Large intestine (tissue), 3 donors: ENCODE results near the gene FOXP1. TPM values are rescaled to one million over a fixed set of nuclear protein-coding genes. Genes with fewer than 3 reads are reported as not detected.
"Not testable (repeated sequence)": the region's sequence is repeated elsewhere in the genome, so short reads cannot be mapped to it uniquely, and the experiment has no call there.

Experiments
- DNase-seq, 2 donors: peaks; one replicate each; pipeline versions ENCODE4 v3.0.0 to v3.0.0-alpha.2; 2013
- H3K27ac ChIP-seq: one replicate; pipeline ENCODE4 v1.5.1; 2013; ENCODE audit warnings: low read length
- H3K27me3 ChIP-seq: 2 replicates; pipeline ENCODE4 v1.6.1; 2013; ENCODE audit warnings: low read length; ENCODE audit not compliant: control insufficient read depth, insufficient read depth
- H3K36me3 ChIP-seq: 2 replicates; pipeline ENCODE4 v1.6.1; 2013; ENCODE audit warnings: low read length; ENCODE audit not compliant: control insufficient read depth, insufficient read depth
- H3K4me1 ChIP-seq: one replicate; pipeline ENCODE4 v1.6.1; 2013; ENCODE audit warnings: low read length; ENCODE audit not compliant: control insufficient read depth, insufficient read depth
- H3K4me3 ChIP-seq: one replicate; pipeline ENCODE4 v1.5.1; 2013; ENCODE audit warnings: low read length
- H3K9me3 ChIP-seq: one replicate; pipeline ENCODE4 v1.6.1; 2013; ENCODE audit warnings: mild to moderate bottlenecking, low read depth, low read length, moderate library complexity; ENCODE audit not compliant: control insufficient read depth
- WGBS: methylation state at CpG from one replicate; pipeline ENCODE4 v1.1.5; 2013; ENCODE audit warnings: low lambda C conversion rate; ENCODE audit not compliant: insufficient coverage; 5-methylcytosine and 5-hydroxymethylcytosine counted together
- polyA plus RNA-seq: library from polyadenylated mRNA; unstranded; fragments of 120-200 nt; gene quantifications from one replicate; pipeline ENCODE4 v1.2.1, GENCODE V29; 2013

FOXP1 gene
- polyA plus RNA-seq, 1 donor: 64.1 TPM

GRCh38 chr3:71328926-71329325 is 254.6 kb downstream of the FOXP1 start:
- Histone ChIP-seq H3K27me3 (no peaks in the 10 kb centered on the region), H3K4me3 (no peak overlapping the region), H3K4me1 (peaks cover 22% of the 10 kb centered on the region), H3K9me3 (peaks cover 8% of the 10 kb centered on the region), H3K27ac (peak overlapping the region; percentile 16), H3K36me3 (peaks cover 3% of the 10 kb centered on the region)
- DNase-seq: peak in 1 of 2 donors; percentile 81
- WGBS: no CpG with 5 or more reads among the region's 8 CpGs

- H3K4me1 ChIP-seq: peaks cover 22% of the 10 kb centered on the region
- peaks cover 8% of the 10 kb centered on the region for H3K9me3 ChIP-seq
- peaks cover 3% of the 10 kb centered on the region for H3K36me3 ChIP-seq
- WGBS: 84% methylated on average over 3 of the region's 4 CpGs
- H3K27ac ChIP-seq: peak overlapping the region; percentile 16
- no peak for DNase-seq
- no peaks in the 10 kb centered on the region for H3K27me3 ChIP-seq
- no peak overlapping the region for H3K4me3 ChIP-seq
Measured at GRCh38 chr3:71327936-71328335, 255.6 kb downstream of the FOXP1 start.

GRCh38 chr3:71325715-71326114 is 257.8 kb downstream of the FOXP1 start:
- DNase-seq: peak in 1 of 2 donors; percentile 69
- Histone ChIP-seq H3K4me1 (peaks cover 22% of the 10 kb centered on the region), H3K27me3 (no peaks in the 10 kb centered on the region), H3K9me3 (peaks cover under 1% of the 10 kb centered on the region), H3K4me3 (no peak overlapping the region), H3K36me3 (peaks cover 3% of the 10 kb centered on the region), H3K27ac (peak overlapping the region; percentile 76)
- 10% methylated on average over 2 of the region's 3 CpGs for WGBS

- H3K27ac ChIP-seq, DNase-seq, H3K27me3 ChIP-seq, H3K4me3 ChIP-seq, H3K36me3 ChIP-seq, H3K9me3 ChIP-seq: not testable (repeated sequence)
- WGBS: 100% methylated on average over 1 of the region's 5 CpGs
- H3K4me1 ChIP-seq: peaks cover 28% of the 10 kb centered on the region
Measured at GRCh38 chr3:71324224-71324623, 259.3 kb downstream of the FOXP1 start.

- Histone ChIP-seq H3K9me3 (no peaks in the 10 kb centered on the region), H3K27me3 (no peaks in the 10 kb centered on the region), H3K36me3 (peaks cover 3% of the 10 kb centered on the region), H3K4me3 (no peak overlapping the region), H3K27ac (no peak overlapping the region), H3K4me1 (peaks cover 31% of the 10 kb centered on the region)
- WGBS: 56% methylated on average over 2 of the region's 5 CpGs
- no peak for DNase-seq
Measured at GRCh38 chr3:71323558-71323957, 260.0 kb downstream of the FOXP1 start.

GRCh38 chr3:71322154-71322553 is 261.4 kb downstream of the FOXP1 start:
- H3K27ac ChIP-seq: no peak overlapping the region
- no peaks in the 10 kb centered on the region for H3K27me3 ChIP-seq

GRCh38 chr3:71319771-71320170 is 263.8 kb downstream of the FOXP1 start:
- WGBS: 100% methylated on average over 2 of the region's 6 CpGs
- peaks cover 44% of the 10 kb centered on the region for H3K4me1 ChIP-seq
- H3K36me3 ChIP-seq: no peaks in the 10 kb centered on the region
- H3K27me3 ChIP-seq: no peaks in the 10 kb centered on the region
- no peaks in the 10 kb centered on the region for H3K9me3 ChIP-seq
- no peak overlapping the region for H3K4me3 ChIP-seq
- DNase-seq: no peak
- peak overlapping the region; percentile 80 for H3K27ac ChIP-seq

More at GRCh38 chr3:71322154-71322553, 261.4 kb downstream of the FOXP1 start:
- H3K4me3 ChIP-seq: no peak overlapping the region
- H3K36me3 ChIP-seq: no peaks in the 10 kb centered on the region
- H3K9me3 ChIP-seq: no peaks in the 10 kb centered on the region
- WGBS: 100% methylated on average over 1 of the region's 1 CpG
- DNase-seq: no peak
- H3K4me1 ChIP-seq: peaks cover 38% of the 10 kb centered on the region

GRCh38 chr3:71318458-71318827 is 265.1 kb downstream of the FOXP1 start:
- Histone ChIP-seq H3K27me3 (no peaks in the 10 kb centered on the region), H3K4me3 (no peak overlapping the region), H3K4me1 (peaks cover 46% of the 10 kb centered on the region), H3K9me3 (no peaks in the 10 kb centered on the region), H3K36me3 (no peaks in the 10 kb centered on the region), H3K27ac (peak overlapping the region; percentile 80)
- WGBS: 0% methylated on average over 1 of the region's 3 CpGs
- DNase-seq: peak in 1 of 2 donors; percentile 47

- WGBS: 25% methylated on average over 1 of the region's 5 CpGs
- Histone ChIP-seq H3K4me3 (no peak overlapping the region), H3K9me3 (no peaks in the 10 kb centered on the region), H3K27ac (peak overlapping the region; percentile 80), H3K4me1 (peaks cover 46% of the 10 kb centered on the region), H3K27me3 (no peaks in the 10 kb centered on the region), H3K36me3 (no peaks in the 10 kb centered on the region)
- peak in 1 of 2 donors; percentile 76 for DNase-seq
Measured at GRCh38 chr3:71317749-71318457, 265.6 kb downstream of the FOXP1 start.

GRCh38 chr3:71317140-71317539 is 266.4 kb downstream of the FOXP1 start:
- Histone ChIP-seq H3K9me3 (no peaks in the 10 kb centered on the region), H3K4me1 (peaks cover 46% of the 10 kb centered on the region), H3K4me3 (no peak overlapping the region), H3K27ac (peak overlapping the region; percentile 80), H3K36me3 (no peaks in the 10 kb centered on the region), H3K27me3 (no peaks in the 10 kb centered on the region)
- 80% methylated on average over 1 of the region's 6 CpGs for WGBS
- DNase-seq: no peak
